ENCODE results near the gene PLA2G4D.

DNA sequence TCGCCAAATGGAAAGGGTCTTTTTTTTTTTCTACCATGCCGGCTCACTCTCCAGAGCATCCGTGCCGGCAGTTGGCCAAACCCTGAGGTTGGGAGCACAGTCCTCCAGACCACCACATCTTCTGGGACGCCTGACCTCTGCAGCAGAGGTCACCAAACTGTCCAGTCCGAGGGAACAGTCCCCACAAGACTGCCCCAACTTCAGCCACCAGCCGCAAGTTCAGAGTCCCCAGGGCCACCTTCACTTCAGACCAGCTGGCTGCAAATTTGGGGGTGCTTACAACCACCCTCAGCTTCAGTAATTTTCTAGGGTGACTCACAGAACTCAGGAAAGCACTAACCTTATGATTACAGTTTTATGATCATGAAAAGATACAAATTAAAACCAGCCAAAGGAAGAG is 28.9 kb downstream of the PLA2G4D start:
- TF ChIP-seq EZH2phosphoT487 (IDR thresholded peaks at IDR 0.05; ENCODE audit: borderline replicate concordance, low read depth) (no peak), YY1 (IDR thresholded peaks at IDR 0.05; ENCODE audit: low read depth) (no peak), POLR2AphosphoS5 (IDR thresholded peaks at IDR 0.05; ENCODE audit: low read depth, low read length) (no peak), SMC3 (IDR thresholded peaks at IDR 0.05; ENCODE audit: low read depth, low read length) (no peak), TCF12 (IDR thresholded peaks at IDR 0.05) (no peak), EP300 (IDR thresholded peaks at IDR 0.05; ENCODE audit: borderline replicate concordance in 1 of 2, low read depth in 1 of 2, low read length in 1 of 2) (no peak), ELF1 (IDR thresholded peaks at IDR 0.05) (no peak)
- TF ChIP-seq, protein P1, sequence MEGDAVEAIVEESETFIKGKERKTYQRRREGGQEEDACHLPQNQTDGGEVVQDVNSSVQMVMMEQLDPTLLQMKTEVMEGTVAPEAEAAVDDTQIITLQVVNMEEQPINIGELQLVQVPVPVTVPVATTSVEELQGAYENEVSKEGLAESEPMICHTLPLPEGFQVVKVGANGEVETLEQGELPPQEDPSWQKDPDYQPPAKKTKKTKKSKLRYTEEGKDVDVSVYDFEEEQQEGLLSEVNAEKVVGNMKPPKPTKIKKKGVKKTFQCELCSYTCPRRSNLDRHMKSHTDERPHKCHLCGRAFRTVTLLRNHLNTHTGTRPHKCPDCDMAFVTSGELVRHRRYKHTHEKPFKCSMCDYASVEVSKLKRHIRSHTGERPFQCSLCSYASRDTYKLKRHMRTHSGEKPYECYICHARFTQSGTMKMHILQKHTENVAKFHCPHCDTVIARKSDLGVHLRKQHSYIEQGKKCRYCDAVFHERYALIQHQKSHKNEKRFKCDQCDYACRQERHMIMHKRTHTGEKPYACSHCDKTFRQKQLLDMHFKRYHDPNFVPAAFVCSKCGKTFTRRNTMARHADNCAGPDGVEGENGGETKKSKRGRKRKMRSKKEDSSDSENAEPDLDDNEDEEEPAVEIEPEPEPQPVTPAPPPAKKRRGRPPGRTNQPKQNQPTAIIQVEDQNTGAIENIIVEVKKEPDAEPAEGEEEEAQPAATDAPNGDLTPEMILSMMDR (IDR thresholded peaks at IDR 0.05) = no peak
- TF ChIP-seq, protein P2, sequence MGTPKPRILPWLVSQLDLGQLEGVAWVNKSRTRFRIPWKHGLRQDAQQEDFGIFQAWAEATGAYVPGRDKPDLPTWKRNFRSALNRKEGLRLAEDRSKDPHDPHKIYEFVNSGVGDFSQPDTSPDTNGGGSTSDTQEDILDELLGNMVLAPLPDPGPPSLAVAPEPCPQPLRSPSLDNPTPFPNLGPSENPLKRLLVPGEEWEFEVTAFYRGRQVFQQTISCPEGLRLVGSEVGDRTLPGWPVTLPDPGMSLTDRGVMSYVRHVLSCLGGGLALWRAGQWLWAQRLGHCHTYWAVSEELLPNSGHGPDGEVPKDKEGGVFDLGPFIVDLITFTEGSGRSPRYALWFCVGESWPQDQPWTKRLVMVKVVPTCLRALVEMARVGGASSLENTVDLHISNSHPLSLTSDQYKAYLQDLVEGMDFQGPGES (IDR thresholded peaks at IDR 0.05; ENCODE audit: low read depth, low read length) = no peak
- TF ChIP-seq, protein P3, sequence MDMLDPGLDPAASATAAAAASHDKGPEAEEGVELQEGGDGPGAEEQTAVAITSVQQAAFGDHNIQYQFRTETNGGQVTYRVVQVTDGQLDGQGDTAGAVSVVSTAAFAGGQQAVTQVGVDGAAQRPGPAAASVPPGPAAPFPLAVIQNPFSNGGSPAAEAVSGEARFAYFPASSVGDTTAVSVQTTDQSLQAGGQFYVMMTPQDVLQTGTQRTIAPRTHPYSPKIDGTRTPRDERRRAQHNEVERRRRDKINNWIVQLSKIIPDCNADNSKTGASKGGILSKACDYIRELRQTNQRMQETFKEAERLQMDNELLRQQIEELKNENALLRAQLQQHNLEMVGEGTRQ (IDR thresholded peaks at IDR 0.05; ENCODE audit: borderline replicate concordance, low read depth, low read length) = no peak
- TF ChIP-seq, protein P4, sequence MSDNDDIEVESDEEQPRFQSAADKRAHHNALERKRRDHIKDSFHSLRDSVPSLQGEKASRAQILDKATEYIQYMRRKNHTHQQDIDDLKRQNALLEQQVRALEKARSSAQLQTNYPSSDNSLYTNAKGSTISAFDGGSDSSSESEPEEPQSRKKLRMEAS (IDR thresholded peaks at IDR 0.05; ENCODE audit: low read depth) = no peak
- TF ChIP-seq, protein P5, sequence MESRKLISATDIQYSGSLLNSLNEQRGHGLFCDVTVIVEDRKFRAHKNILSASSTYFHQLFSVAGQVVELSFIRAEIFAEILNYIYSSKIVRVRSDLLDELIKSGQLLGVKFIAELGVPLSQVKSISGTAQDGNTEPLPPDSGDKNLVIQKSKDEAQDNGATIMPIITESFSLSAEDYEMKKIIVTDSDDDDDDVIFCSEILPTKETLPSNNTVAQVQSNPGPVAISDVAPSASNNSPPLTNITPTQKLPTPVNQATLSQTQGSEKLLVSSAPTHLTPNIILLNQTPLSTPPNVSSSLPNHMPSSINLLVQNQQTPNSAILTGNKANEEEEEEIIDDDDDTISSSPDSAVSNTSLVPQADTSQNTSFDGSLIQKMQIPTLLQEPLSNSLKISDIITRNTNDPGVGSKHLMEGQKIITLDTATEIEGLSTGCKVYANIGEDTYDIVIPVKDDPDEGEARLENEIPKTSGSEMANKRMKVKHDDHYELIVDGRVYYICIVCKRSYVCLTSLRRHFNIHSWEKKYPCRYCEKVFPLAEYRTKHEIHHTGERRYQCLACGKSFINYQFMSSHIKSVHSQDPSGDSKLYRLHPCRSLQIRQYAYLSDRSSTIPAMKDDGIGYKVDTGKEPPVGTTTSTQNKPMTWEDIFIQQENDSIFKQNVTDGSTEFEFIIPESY (IDR thresholded peaks at IDR 0.05; ENCODE audit: borderline replicate concordance, low read depth) = no peak

Measured in SK-N-SH (cell line).